Measurements from ENCODE around the gene UTP25. TPM values are rescaled to one million over a fixed set of nuclear protein-coding genes. Genes with fewer than 3 reads are reported as not detected.

Gene UTP25
- total RNA-seq, 1 experiment from 2014 or later = 14.3 TPM

DNA sequence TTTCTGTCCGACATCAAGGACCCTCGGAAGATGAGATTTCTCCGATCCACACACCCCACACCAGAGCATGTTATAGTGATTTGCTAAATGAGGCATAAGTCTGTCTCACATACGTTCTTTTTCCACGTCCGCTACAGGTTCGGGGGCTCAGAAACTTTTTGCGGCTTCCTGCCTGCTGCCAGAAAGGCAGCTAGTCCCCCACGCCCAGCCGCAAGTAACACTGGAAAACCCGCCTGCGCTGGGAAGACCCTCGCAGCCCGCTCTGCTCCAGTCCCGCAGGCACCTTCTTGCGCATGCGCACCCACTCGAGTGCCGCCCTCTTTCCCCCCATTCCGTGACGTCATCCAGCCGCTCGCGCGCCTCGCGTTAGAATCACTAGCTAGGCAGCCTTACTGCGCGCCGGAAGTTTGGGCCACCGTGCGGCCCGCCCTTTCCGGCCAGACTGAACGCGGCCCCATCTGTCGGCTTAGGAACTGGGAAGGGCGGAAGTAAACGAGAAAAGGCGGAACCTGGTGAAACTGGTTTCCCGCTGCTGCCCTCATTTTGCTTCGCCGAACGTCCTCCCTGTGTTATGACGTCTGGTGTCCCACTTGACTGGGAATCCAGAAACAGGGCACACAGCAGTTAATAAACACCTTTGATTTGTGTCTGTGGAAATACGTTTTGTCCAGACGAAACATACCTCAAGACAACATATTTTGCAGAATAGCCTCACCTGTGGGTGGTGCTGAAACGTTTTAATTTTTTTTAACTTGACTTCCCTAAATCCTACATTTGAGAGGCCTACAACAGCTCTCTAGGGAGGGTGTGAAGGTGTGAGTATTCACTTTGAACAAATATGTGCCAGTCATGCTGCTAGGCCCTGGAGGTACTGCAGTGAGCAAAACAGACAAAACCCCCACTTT lies 43.3 kb upstream of the UTP25 start, which contains the start of gene C1orf74:
C1orf74 (minus strand) TSS at position 295 of the 905 bp plus-strand sequence. CDS start 925 bp downstream, outside the sequence.
- peak; percentile 99 for DNase-seq
- Histone ChIP-seq H3K4me3 (ENCODE audit: low read length) (peak within 1 kb of the TSS; percentile 70), H3F3A (ENCODE audit: low read length, unreplicated experiment) (no peaks in the 10 kb centered on the region), H2AFZ (ENCODE audit: low read length) (peak within 1 kb of the TSS; percentile 51), H3K79me2 (ENCODE audit: low read length) (peaks cover 20% of the 10 kb centered on the region), H3K9ac (ENCODE audit: low read length) (peak within 1 kb of the TSS; percentile 88), H3K9me2 (replicated peaks; ENCODE audit: low read length) (no peaks in the 10 kb centered on the region), H4K20me1 (ENCODE audit: low read length) (no peaks in the 10 kb centered on the region), H3K27ac (ENCODE audit: low read length) (peak within 1 kb of the TSS; percentile 65), H3K9me3 (ENCODE audit: low read length) (no peaks in the 10 kb centered on the region), H3K4me2 (ENCODE audit: low read length) (peak within 1 kb of the TSS; percentile 77), H3K27me3 (ENCODE audit: low read length) (no peaks in the 10 kb centered on the region), H3K36me3 (ENCODE audit: low read depth, low read length) (peaks cover 15% of the 10 kb centered on the region), H3K4me1 (ENCODE audit: insufficient read depth, low read length) (peaks cover 18% of the 10 kb centered on the region)
- peak; percentile 100 for ATAC-seq
- ChIA-PET POLR2A (ENCODE audit: unreplicated experiment) (interaction anchor here (0.6 to 1.0 kb wide), 6 partner anchors 8 to 56 kb away, joined by 3 to 8 read pairs (median 4); partner anchors contain the start of gene IRF6), CTCF (interaction anchor here (0.6 to 1.0 kb wide), 2 partner anchors 39 to 616 kb away, joined by 3 to 4 read pairs; no protein-coding TSS in a partner anchor)
- intact Hi-C loops (cut with micrococcal nuclease) = loop anchor here (2.0 kb wide), 1 partner anchor 42 kb away; the partner anchor contains the start of gene UTP25
- no peak for TF ChIP-seq EZH2 (IDR thresholded peaks at IDR 0.05; ENCODE audit: low read length, unreplicated experiment)
- TF ChIP-seq EZH2phosphoT487 (IDR thresholded peaks at IDR 0.05; ENCODE audit: borderline replicate concordance, low read length) = no peak
- TF ChIP-seq, protein P1, sequence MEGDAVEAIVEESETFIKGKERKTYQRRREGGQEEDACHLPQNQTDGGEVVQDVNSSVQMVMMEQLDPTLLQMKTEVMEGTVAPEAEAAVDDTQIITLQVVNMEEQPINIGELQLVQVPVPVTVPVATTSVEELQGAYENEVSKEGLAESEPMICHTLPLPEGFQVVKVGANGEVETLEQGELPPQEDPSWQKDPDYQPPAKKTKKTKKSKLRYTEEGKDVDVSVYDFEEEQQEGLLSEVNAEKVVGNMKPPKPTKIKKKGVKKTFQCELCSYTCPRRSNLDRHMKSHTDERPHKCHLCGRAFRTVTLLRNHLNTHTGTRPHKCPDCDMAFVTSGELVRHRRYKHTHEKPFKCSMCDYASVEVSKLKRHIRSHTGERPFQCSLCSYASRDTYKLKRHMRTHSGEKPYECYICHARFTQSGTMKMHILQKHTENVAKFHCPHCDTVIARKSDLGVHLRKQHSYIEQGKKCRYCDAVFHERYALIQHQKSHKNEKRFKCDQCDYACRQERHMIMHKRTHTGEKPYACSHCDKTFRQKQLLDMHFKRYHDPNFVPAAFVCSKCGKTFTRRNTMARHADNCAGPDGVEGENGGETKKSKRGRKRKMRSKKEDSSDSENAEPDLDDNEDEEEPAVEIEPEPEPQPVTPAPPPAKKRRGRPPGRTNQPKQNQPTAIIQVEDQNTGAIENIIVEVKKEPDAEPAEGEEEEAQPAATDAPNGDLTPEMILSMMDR (conservative IDR thresholded peaks at IDR 0.05; ENCODE audit: low read depth, low read length) = 0 out of 2 replicates have a peak, but pooled peaks have one; percentile 24
- BruUV-seq (replicated peaks) = TSS peak; percentile 99

DNA sequence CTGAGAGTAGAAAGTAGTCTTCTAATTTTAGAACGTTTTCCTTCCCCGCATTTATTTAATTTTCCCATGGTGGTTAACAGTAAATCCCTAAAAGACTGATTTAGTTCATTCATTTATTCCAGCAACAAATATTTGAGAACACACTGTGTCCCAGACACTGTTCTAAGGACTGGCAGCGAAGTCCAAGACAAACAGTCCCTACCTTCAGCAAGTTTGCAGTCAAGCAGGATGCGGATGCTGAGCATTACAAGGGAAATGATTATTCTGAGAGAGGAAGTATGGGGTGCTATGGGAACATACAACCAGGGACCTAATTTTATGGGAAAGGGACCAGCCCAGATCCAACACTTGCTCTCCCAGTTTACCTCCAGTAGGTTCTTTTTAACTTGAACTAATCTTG lies 42.2 kb upstream of the UTP25 start:
- ATAC-seq (no peak), DNase-seq (no peak)
- Histone ChIP-seq H4K20me1 (ENCODE audit: low read length) (no peaks in the 10 kb centered on the region), H3K9ac (ENCODE audit: low read length) (no peak overlapping the region), H3K27me3 (ENCODE audit: low read length) (no peaks in the 10 kb centered on the region), H3K27ac (ENCODE audit: low read length) (peak overlapping the region; percentile 9; the same call in 1 of the 2 replicates), H3F3A (ENCODE audit: low read length, unreplicated experiment) (no peaks in the 10 kb centered on the region), H3K4me1 (ENCODE audit: insufficient read depth, low read length) (peaks cover 18% of the 10 kb centered on the region), H2AFZ (ENCODE audit: low read length) (no peak overlapping the region), H3K4me3 (ENCODE audit: low read length) (no peak overlapping the region), H3K36me3 (ENCODE audit: low read depth, low read length) (peaks cover 26% of the 10 kb centered on the region), H3K4me2 (ENCODE audit: low read length) (no peak overlapping the region), H3K79me2 (ENCODE audit: low read length) (peaks cover 20% of the 10 kb centered on the region), H3K9me3 (ENCODE audit: low read length) (no peaks in the 10 kb centered on the region), H3K9me2 (replicated peaks; ENCODE audit: low read length) (no peaks in the 10 kb centered on the region)
- intact Hi-C loops (cut with micrococcal nuclease) = loop anchor here (2.0 kb wide), 1 partner anchor 41 kb away; the partner anchor contains the start of gene UTP25
- TF ChIP-seq EZH2phosphoT487 (IDR thresholded peaks at IDR 0.05; ENCODE audit: borderline replicate concordance, low read length) (no peak), EZH2 (IDR thresholded peaks at IDR 0.05; ENCODE audit: low read length, unreplicated experiment) (no peak)
- TF ChIP-seq, protein P1 (conservative IDR thresholded peaks at IDR 0.05; ENCODE audit: low read depth, low read length) = no peak
- no TSS peak for BruUV-seq (replicated peaks)
- ChIA-PET CTCF (no interaction called here), POLR2A (ENCODE audit: unreplicated experiment) (no interaction called here)
